Measurements from ENCODE around the gene KNDC1. TPM values are rescaled to one million over a fixed set of nuclear protein-coding genes. Genes with fewer than 3 reads are reported as not detected.

The KNDC1 gene
- polyA plus RNA-seq, 1 donor from 2014 or later, result 4.3 TPM

- Histone ChIP-seq H3K27ac (ENCODE audit: low read length) (no peak overlapping the region), H3K9me3 (ENCODE audit: low read length) (no peaks in the 10 kb centered on the region), H3K4me3 (ENCODE audit: low read length) (no peak overlapping the region), H3K36me3 (ENCODE audit: insufficient read depth, low read length) (no peaks in the 10 kb centered on the region), H3F3A (ENCODE audit: insufficient read depth, low read length, poor library complexity, severe bottlenecking) (no peaks in the 10 kb centered on the region), H3K9ac (ENCODE audit: low read length) (no peak overlapping the region), H3K9me2 (ENCODE audit: insufficient read depth, low read length) (no peaks in the 10 kb centered on the region), H3K79me2 (replicated peaks; ENCODE audit: insufficient read depth, low read length) (no peaks in the 10 kb centered on the region), H3K27me3 (ENCODE audit: insufficient read depth, low read depth, low read length) (no peaks in the 10 kb centered on the region), H3K4me2 (ENCODE audit: low read length) (no peak overlapping the region), H4K20me1 (ENCODE audit: insufficient read depth) (no peaks in the 10 kb centered on the region), H2AFZ (ENCODE audit: low read depth, low read length) (no peak overlapping the region)
- TF ChIP-seq MXI1 (conservative IDR thresholded peaks at IDR 0.05; ENCODE audit: poor library complexity, severe bottlenecking), result no peak
- TF ChIP-seq, protein P1, sequence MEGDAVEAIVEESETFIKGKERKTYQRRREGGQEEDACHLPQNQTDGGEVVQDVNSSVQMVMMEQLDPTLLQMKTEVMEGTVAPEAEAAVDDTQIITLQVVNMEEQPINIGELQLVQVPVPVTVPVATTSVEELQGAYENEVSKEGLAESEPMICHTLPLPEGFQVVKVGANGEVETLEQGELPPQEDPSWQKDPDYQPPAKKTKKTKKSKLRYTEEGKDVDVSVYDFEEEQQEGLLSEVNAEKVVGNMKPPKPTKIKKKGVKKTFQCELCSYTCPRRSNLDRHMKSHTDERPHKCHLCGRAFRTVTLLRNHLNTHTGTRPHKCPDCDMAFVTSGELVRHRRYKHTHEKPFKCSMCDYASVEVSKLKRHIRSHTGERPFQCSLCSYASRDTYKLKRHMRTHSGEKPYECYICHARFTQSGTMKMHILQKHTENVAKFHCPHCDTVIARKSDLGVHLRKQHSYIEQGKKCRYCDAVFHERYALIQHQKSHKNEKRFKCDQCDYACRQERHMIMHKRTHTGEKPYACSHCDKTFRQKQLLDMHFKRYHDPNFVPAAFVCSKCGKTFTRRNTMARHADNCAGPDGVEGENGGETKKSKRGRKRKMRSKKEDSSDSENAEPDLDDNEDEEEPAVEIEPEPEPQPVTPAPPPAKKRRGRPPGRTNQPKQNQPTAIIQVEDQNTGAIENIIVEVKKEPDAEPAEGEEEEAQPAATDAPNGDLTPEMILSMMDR (IDR thresholded peaks at IDR 0.05; ENCODE audit: poor library complexity, severe bottlenecking), result no peak
- no peak for TF ChIP-seq RAD21 (conservative IDR thresholded peaks at IDR 0.05)
- no peak for TF ChIP-seq SMC3 (conservative IDR thresholded peaks at IDR 0.05; ENCODE audit: poor library complexity)
- no peak for TF ChIP-seq EP300 (conservative IDR thresholded peaks at IDR 0.05; ENCODE audit: poor library complexity, severe bottlenecking)
- TF ChIP-seq TAF1 (IDR thresholded peaks at IDR 0.05; ENCODE audit: low read depth), result no peak
- no peak for TF ChIP-seq REST (IDR thresholded peaks at IDR 0.05; ENCODE audit: borderline replicate concordance)
- no peak for TF ChIP-seq POLR2AphosphoS5 (IDR thresholded peaks at IDR 0.05)
- TF ChIP-seq EZH2 (IDR thresholded peaks at IDR 0.05; ENCODE audit: borderline replicate concordance, insufficient read depth, low read length, poor library complexity, severe bottlenecking), result no peak
These were observed 30.2 kb downstream of the KNDC1 start for GRCh38 chr10:133190225-133190624.

DNA sequence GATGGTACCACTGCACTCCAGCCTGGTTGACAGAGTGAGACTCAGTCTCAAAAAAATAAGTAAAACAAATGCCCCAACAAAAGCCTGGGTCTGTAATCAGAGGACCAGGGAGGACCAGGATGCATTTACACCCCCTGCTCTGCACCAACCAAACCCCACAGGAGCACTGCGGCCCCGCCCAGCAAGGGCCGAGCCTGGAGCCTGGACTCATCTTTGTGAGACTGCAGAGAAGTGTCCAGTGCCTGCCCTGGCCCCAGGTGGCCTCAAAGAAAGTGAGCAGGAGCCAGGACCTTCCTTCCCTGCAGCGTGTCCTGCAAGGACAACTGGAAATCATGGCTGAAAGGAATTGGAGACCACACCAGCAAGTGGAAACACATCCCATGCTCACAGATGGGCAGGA is 31.6 kb downstream of the KNDC1 start:
- Histone ChIP-seq H3K27me3 (ENCODE audit: insufficient read depth, low read depth, low read length) (no peaks in the 10 kb centered on the region), H3K9ac (ENCODE audit: low read length) (no peak overlapping the region), H3K4me2 (ENCODE audit: low read length) (no peak overlapping the region), H3K27ac (ENCODE audit: low read length) (no peak overlapping the region), H3K9me2 (ENCODE audit: insufficient read depth, low read length) (no peaks in the 10 kb centered on the region), H3K79me2 (replicated peaks; ENCODE audit: insufficient read depth, low read length) (no peaks in the 10 kb centered on the region), H3F3A (ENCODE audit: insufficient read depth, low read length, poor library complexity, severe bottlenecking) (no peaks in the 10 kb centered on the region), H4K20me1 (ENCODE audit: insufficient read depth) (no peaks in the 10 kb centered on the region), H3K36me3 (ENCODE audit: insufficient read depth, low read length) (no peaks in the 10 kb centered on the region), H2AFZ (ENCODE audit: low read depth, low read length) (no peak overlapping the region), H3K4me3 (ENCODE audit: low read length) (no peak overlapping the region), H3K9me3 (ENCODE audit: low read length) (no peaks in the 10 kb centered on the region)
- TF ChIP-seq REST (IDR thresholded peaks at IDR 0.05; ENCODE audit: borderline replicate concordance) (no peak), RAD21 (conservative IDR thresholded peaks at IDR 0.05) (no peak), EP300 (conservative IDR thresholded peaks at IDR 0.05; ENCODE audit: poor library complexity, severe bottlenecking) (no peak), MXI1 (conservative IDR thresholded peaks at IDR 0.05; ENCODE audit: poor library complexity, severe bottlenecking) (no peak), POLR2AphosphoS5 (IDR thresholded peaks at IDR 0.05) (no peak), TAF1 (IDR thresholded peaks at IDR 0.05; ENCODE audit: low read depth) (no peak), EZH2 (IDR thresholded peaks at IDR 0.05; ENCODE audit: borderline replicate concordance, insufficient read depth, low read length, poor library complexity, severe bottlenecking) (no peak), SMC3 (conservative IDR thresholded peaks at IDR 0.05; ENCODE audit: poor library complexity) (no peak)
- TF ChIP-seq, protein P1 (IDR thresholded peaks at IDR 0.05; ENCODE audit: poor library complexity, severe bottlenecking), result no peak
